ENCODE results near the gene ANAPC10.
"Not testable (repeated sequence)": the region's sequence is repeated elsewhere in the genome, so short reads cannot be mapped to it uniquely, and the experiment has no call there.

ANAPC10 gene

GRCh38 chr4:145000656-145001055 is 97.3 kb downstream of the ANAPC10 start:
- DNase-seq, result not testable (repeated sequence)

GRCh38 chr4:144989306-144989705 is 108.7 kb downstream of the ANAPC10 start:
- no peak for DNase-seq

GRCh38 chr4:144985531-144985930 is 112.5 kb downstream of the ANAPC10 start:
- DNase-seq, result no peak

- DNase-seq, result no peak
Observed at GRCh38 chr4:144985014-144985413, 113.0 kb downstream of the ANAPC10 start.

- DNase-seq, result no peak
Observed at GRCh38 chr4:144984241-144984640, 113.8 kb downstream of the ANAPC10 start.

- no peak for DNase-seq
Observed at GRCh38 chr4:144975718-144976117, 122.3 kb downstream of the ANAPC10 start.

GRCh38 chr4:144970597-144970996 is 127.4 kb downstream of the ANAPC10 start:
- no peak for DNase-seq

- DNase-seq, result no peak
Observed at GRCh38 chr4:144969821-144970220, 128.2 kb downstream of the ANAPC10 start.

- DNase-seq, result no peak
Observed at GRCh38 chr4:144968606-144969005, 129.4 kb downstream of the ANAPC10 start.

- no peak for DNase-seq
Observed at GRCh38 chr4:144967161-144967560, 130.8 kb downstream of the ANAPC10 start.

GRCh38 chr4:144962300-144962699 is 135.7 kb downstream of the ANAPC10 start:
- no peak for DNase-seq

GRCh38 chr4:144955104-144955503 is 142.9 kb downstream of the ANAPC10 start:
- no peak for DNase-seq

- no peak for DNase-seq
Observed at GRCh38 chr4:144954230-144954629, 143.8 kb downstream of the ANAPC10 start.

- no peak for DNase-seq
Observed at GRCh38 chr4:144948421-144948820, 149.6 kb downstream of the ANAPC10 start.

- no peak for DNase-seq
Observed at GRCh38 chr4:144948009-144948408, 150.0 kb downstream of the ANAPC10 start.

Measured in KG1 (cell line).